C4-2B (cell line): Measurements from ENCODE around the gene REN.

Experiments used
- H3K27ac ChIP-seq: fragments of 450-650 bp; 2 replicates; pipeline ENCODE4 v1.5.1; 2017
- ZFX ChIP-seq: fragments of 450-650 bp; IDR thresholded peaks from 2 replicates; pipeline ENCODE4 v1.6.1; 2017
- TF ChIP-seq, protein P1 (sequence below): fragments of 450-650 bp; conservative IDR thresholded peaks from 2 replicates; pipeline ENCODE4 v1.5.1; 2017; ENCODE audit warnings: mild to moderate bottlenecking

REN gene

DNA sequence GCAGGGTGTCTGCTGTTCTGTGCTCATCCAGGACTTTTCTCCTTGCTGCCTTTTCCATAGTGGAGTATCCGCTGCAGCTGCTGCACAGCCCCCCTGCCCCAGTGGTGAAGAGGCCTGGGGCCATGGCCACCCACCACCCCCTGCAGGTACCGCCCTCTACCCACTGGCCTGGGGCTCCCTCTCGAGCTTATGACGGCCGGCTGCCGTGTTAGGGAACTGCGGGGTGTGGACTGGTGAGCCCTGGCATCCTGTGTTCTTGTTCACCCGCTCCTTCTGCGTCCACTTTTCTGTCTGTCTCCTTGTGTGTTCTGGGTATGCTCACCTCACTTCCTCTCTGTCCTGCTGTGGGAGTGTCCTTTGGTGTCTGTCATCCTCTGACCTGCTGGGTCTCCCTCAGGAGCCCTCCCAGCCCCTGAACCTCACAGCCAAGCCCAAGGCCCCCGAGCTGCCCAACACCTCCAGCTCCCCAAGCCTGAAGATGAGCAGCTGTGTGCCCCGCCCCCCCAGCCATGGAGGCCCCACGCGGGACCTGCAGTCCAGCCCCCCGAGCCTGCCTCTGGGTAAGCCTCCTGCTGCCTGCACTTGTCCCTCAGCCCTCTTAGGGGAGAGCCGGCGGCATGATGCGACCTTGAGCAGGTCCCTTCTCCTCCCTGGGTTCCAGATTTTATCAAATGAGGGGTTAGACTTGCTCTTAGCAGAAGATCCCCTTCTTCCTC is 44.1 kb downstream of the REN start:
- no peak for TF ChIP-seq ZFX
- TF ChIP-seq, protein P1, sequence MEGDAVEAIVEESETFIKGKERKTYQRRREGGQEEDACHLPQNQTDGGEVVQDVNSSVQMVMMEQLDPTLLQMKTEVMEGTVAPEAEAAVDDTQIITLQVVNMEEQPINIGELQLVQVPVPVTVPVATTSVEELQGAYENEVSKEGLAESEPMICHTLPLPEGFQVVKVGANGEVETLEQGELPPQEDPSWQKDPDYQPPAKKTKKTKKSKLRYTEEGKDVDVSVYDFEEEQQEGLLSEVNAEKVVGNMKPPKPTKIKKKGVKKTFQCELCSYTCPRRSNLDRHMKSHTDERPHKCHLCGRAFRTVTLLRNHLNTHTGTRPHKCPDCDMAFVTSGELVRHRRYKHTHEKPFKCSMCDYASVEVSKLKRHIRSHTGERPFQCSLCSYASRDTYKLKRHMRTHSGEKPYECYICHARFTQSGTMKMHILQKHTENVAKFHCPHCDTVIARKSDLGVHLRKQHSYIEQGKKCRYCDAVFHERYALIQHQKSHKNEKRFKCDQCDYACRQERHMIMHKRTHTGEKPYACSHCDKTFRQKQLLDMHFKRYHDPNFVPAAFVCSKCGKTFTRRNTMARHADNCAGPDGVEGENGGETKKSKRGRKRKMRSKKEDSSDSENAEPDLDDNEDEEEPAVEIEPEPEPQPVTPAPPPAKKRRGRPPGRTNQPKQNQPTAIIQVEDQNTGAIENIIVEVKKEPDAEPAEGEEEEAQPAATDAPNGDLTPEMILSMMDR: no peak
- H3K27ac ChIP-seq: no peak overlapping the region

DNA sequence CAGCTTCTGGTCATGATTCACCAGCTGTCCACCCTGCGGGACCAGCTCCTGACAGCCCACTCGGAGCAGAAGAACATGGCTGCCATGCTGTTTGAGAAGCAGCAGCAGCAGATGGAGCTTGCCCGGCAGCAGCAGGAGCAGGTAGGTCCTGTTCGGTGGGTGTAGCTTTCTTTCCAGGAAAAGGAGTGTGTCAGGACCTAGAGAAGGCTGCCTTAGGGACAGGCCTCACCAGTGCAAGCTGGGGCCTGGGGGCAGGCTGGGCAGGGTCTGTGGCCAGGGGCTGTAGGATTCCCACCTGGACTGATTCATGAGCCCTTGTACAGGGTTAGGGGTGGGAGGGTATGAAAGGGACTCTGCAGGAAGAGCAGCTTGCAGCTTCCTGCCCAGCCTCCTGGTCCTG is 49.6 kb downstream of the REN start:
- no peak overlapping the region for H3K27ac ChIP-seq
- no peak for TF ChIP-seq ZFX
- TF ChIP-seq, protein P1: no peak

DNA sequence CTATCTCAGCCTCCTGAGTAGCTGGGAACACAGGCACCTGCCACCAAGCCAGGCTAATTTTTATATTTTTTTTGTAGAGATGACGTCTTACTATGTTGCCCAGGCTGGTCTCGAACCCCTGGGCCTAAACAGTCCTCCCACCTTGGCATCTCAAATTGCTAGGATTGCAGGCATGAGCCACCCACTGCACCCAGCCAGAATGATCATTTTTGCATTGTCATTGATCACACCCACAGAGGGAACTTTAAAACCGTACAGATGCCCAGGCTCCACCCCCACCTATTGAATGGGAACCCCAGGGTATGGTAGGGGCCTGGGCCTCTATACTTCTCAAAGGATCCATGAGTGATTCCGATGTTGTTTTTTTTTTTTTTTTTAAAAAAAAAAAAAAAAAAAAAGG is 51.0 kb downstream of the REN start:
- H3K27ac ChIP-seq: no peak overlapping the region
- no peak for TF ChIP-seq ZFX
- TF ChIP-seq, protein P1: no peak

DNA sequence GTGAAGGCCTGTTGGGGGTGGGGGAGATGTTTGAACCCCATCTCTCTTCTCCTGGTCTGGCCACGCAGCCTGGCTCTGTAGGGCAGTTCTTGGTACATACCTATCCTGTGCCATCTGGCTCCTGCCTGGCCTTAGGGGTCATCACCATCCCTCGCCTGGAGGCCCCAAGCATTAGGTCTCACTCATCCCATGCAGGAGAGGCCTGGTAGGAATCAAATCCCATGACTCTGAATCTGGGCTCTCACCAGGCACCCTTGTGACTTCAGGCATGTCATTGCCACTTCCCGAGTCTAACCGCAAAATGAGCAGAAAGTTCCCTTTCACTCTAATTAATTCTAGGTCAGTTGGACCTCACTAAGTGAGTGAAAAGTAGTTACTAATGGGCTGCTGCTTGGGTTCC is 51.5 kb downstream of the REN start:
- TF ChIP-seq ZFX: no peak
- TF ChIP-seq, protein P1: no peak
- H3K27ac ChIP-seq: no peak overlapping the region

DNA sequence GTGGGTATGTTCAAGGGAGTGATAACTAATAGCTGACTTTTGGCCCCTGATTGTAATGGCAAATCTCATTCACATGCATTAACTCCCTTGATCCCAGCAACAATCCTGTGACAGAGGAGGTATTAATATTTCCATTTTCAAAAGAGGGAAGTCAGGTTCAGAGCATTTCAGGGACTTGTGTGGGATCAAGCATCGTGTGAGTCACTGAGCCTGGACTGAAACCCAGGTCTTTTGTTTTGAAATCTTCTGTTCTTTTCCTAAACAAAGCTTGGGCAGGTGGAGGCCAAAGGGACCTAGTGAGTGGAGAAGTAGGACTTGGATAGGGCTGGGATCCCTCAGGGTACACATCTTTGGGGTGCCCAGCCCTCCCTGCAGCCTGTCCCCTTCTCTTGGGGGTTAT is 52.2 kb downstream of the REN start:
- no peak for TF ChIP-seq ZFX
- TF ChIP-seq, protein P1: no peak
- no peak overlapping the region for H3K27ac ChIP-seq

DNA sequence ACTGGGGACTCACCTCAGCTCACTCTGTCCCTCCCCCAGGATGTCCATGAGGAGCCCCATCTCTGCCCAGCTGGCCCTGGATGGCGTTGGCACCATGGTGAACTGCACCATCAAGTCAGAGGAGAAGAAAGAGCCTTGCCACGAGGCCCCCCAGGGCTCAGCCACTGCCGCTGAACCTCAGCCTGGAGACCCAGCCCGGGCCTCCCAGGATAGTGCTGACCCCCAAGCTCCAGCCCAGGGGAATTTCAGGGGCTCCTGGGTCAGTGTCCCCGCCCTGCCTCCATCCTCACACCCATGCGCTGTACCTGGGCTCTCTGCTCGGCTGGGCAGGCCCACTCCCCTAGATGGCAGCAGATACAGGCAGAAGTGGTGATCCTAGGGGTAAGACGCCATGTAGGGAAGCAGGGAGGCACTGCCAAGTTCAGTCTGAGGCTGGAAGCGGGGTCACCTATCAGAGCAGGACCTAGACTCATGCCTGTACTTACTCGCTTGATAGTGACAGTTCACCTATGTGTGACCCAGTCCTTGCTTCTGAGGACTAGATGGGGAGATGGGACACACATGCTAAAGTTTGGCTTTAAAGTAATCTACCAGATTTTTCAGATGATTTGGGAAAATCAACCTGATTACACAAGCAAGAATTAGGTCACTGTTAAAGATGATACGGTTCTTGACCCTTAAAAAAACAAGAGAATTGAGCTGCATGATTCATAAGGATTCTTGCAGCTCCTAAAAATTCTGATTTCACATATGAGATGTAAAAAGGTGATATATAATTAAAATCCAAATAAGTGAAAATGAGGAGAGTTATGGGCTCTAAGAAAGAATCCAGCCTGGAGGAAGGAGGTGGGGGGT is 53.0 kb downstream of the REN start:
- no peak overlapping the region for H3K27ac ChIP-seq
- TF ChIP-seq ZFX: no peak
- TF ChIP-seq, protein P1: no peak
